A549 (cell line): ENCODE results near the gene TEX51. TPM values are rescaled to one million over a fixed set of nuclear protein-coding genes. Genes with fewer than 3 reads are reported as not detected.
A peak's percentile ranks its signal among the peaks of the same experiment; 100 is the strongest.

Experiments
- ATAC-seq, 2 experiments: fragments of 200-7000 bp in 1 of 2; fragments of >200 bp in 1 of 2; cut with Nextera tagmentation in 1 of 2; cut with Tn5 transposase in 1 of 2; 3 replicates each; pipeline versions ENCODE4 v1.8.0 to v1.9.1; 2018 to 2020; ENCODE audit warnings: mild to moderate bottlenecking in 1 of 2, moderate library complexity in 1 of 2
- CTCF ChIA-PET: fragments of 300-600 bp; sonication (Branson Sonifier 250); formaldehyde crosslinking; extraction: SDS; loops from one replicate; lab custom pipeline; 2021; ENCODE audit warnings: antibody characterized with exemption, inconsistent platforms; lab: Yijun Ruan, JAX
- POLR2A ChIA-PET: fragments of 350-600 bp; formaldehyde crosslinking; extraction: SDS; loops from one replicate; lab custom pipeline; 2021; ENCODE audit warnings: antibody characterized with exemption, inconsistent platforms; lab: Yijun Ruan, JAX
- DNase-seq, 2 experiments: peaks; one replicate each; pipeline versions ENCODE4 v3.0.0 to v3.0.0-alpha.2; 2011 to 2016; ENCODE audit warnings: low read depth in 1 of 2, low spot score in 1 of 2
- FAIRE-seq: peaks from 2 replicates; lab custom pipeline; 2011; peaks lifted over from hg19 to GRCh38; lab: Jason Lieb, UNC
- H3K27ac ChIP-seq, 2 experiments: fragments of >200 bp; sonication (Bioruptor Twin); formaldehyde crosslinking; 3 replicates each; pipeline ENCODE4 v1.5.1; 2016 to 2017
- H3K4me1 ChIP-seq: fragments of >200 bp; sonication (Bioruptor Twin); formaldehyde crosslinking; 3 replicates; pipeline ENCODE4 v1.6.1; 2016
- H3K4me2 ChIP-seq: fragments of >200 bp; sonication (Bioruptor Twin); formaldehyde crosslinking; 3 replicates; pipeline ENCODE4 v1.6.1; 2016
- H3K4me3 ChIP-seq: fragments of >200 bp; sonication (Bioruptor Twin); formaldehyde crosslinking; 3 replicates; pipeline ENCODE4 v1.5.1; 2016
- H3K9me3 ChIP-seq: fragments of >200 bp; sonication (Bioruptor Twin); formaldehyde crosslinking; 3 replicates; pipeline ENCODE4 v1.6.1; 2016
- CBX2 ChIP-seq: fragments of 200-600 bp; sonication (generic); IDR thresholded peaks from 2 replicates; pipeline ENCODE4 v1.6.1; 2016; ENCODE audit warnings: low read depth, mild to moderate bottlenecking, borderline replicate concordance
- CBX8 ChIP-seq: fragments of 200-600 bp; sonication (generic); IDR thresholded peaks from 2 replicates; pipeline ENCODE4 v1.6.1; 2016
- CHD4 ChIP-seq: fragments of 200-600 bp; sonication (generic); IDR thresholded peaks from 2 replicates; pipeline ENCODE4 v1.6.1; 2016; ENCODE audit warnings: antibody characterized with exemption, mild to moderate bottlenecking, borderline replicate concordance
- CTCF ChIP-seq: fragments of >200 bp; sonication (Bioruptor Twin); formaldehyde crosslinking; IDR thresholded peaks from 3 replicates; pipeline ENCODE4 v1.5.1; 2016
- ESRRA ChIP-seq: fragments of 150-350 bp; IDR thresholded peaks from 2 replicates; pipeline ENCODE4 v1.6.1; 2014; ENCODE audit warnings: mild to moderate bottlenecking, low read length, borderline replicate concordance
- FOSB ChIP-seq: fragments of 250-450 bp; sonication (Bioruptor Pico); IDR thresholded peaks from 2 replicates; pipeline ENCODE4 v1.5.0; 2020; ENCODE audit warnings: mild to moderate bottlenecking, moderate library complexity
- FOSL2 ChIP-seq, 2 experiments: fragments of 450-650 bp in 1 of 2; fragments of >200 bp in 1 of 2; sonication (Bioruptor Twin) in 1 of 2; formaldehyde crosslinking; IDR thresholded peaks; 2 replicates each; pipeline versions ENCODE4 v1.5.0 to v1.6.1; 2016 to 2020; ENCODE audit warnings: mild to moderate bottlenecking in 1 of 2, moderate library complexity in 1 of 2
- HES2 ChIP-seq: fragments of >200 bp; sonication (Bioruptor Twin); formaldehyde crosslinking; IDR thresholded peaks from 2 replicates; pipeline ENCODE4 v1.6.1; 2016
- HOXB5 ChIP-seq: fragments of 250-450 bp; sonication (Bioruptor Pico); IDR thresholded peaks from 2 replicates; pipeline ENCODE4 v1.5.0; 2020; ENCODE audit warnings: mild to moderate bottlenecking, moderate library complexity
- JUN ChIP-seq, 2 experiments: fragments of >200 bp; sonication (Bioruptor Twin); formaldehyde crosslinking; IDR thresholded peaks; 2 replicates in 1 of 2; 3 replicates in 1 of 2; pipeline ENCODE4 v1.6.1; 2016 to 2017
- KDM1A ChIP-seq: fragments of 200-600 bp; sonication (generic); IDR thresholded peaks from 2 replicates; pipeline ENCODE4 v1.6.1; 2016; ENCODE audit warnings: low read depth, mild to moderate bottlenecking
- MAFK ChIP-seq: fragments of 450-650 bp; IDR thresholded peaks from 2 replicates; pipeline ENCODE4 v1.6.1; 2014; ENCODE audit not compliant: partially characterized antibody
- MYC ChIP-seq: IDR thresholded peaks from 2 replicates; pipeline ENCODE4 v1.6.1; 2012; ENCODE audit warnings: mild to moderate bottlenecking, inconsistent platforms, low read length, improper control_type of control experiment, borderline replicate concordance
- NFE2L2 ChIP-seq: fragments of 150-350 bp; conservative IDR thresholded peaks from 2 replicates; pipeline ENCODE4 v1.6.1; 2014; ENCODE audit warnings: low read length
- NR3C1 ChIP-seq: fragments of >200 bp; sonication (Bioruptor Twin); formaldehyde crosslinking; IDR thresholded peaks from 3 replicates; pipeline ENCODE4 v1.6.1; 2017
- PBX3 ChIP-seq: IDR thresholded peaks from 2 replicates; pipeline ENCODE4 v1.6.1; 2012
- PHF8 ChIP-seq: fragments of 200-600 bp; sonication (generic); IDR thresholded peaks from 2 replicates; pipeline ENCODE4 v1.6.1; 2016; ENCODE audit warnings: low read depth, mild to moderate bottlenecking, antibody characterized with exemption, moderate library complexity, borderline replicate concordance
- POLR2A ChIP-seq: IDR thresholded peaks from 2 replicates; pipeline ENCODE4 v1.6.1; 2012; ENCODE audit warnings: mild to moderate bottlenecking, low read length
- POLR2AphosphoS2 ChIP-seq: conservative IDR thresholded peaks from 2 replicates; pipeline ENCODE4 v1.6.1; 2012; ENCODE audit warnings: low read length, improper control_type of control experiment, inconsistent platforms
- RARB ChIP-seq: fragments of 250-450 bp; sonication (Bioruptor Pico); IDR thresholded peaks from 2 replicates; pipeline ENCODE4 v1.8.0; 2021; ENCODE audit warnings: mild to moderate bottlenecking, moderate library complexity
- RCOR1 ChIP-seq: fragments of 150-350 bp; IDR thresholded peaks from 2 replicates; pipeline ENCODE4 v1.6.1; 2014; ENCODE audit warnings: antibody characterized with exemption, low read length, low read depth
- RFX5 ChIP-seq: fragments of 450-650 bp; IDR thresholded peaks from 2 replicates; pipeline ENCODE4 v1.7.1; 2014; ENCODE audit warnings: antibody characterized with exemption, mild to moderate bottlenecking, moderate library complexity
- RNF2 ChIP-seq: fragments of 200-600 bp; sonication (generic); IDR thresholded peaks from 2 replicates; pipeline ENCODE4 v1.6.1; 2016; ENCODE audit warnings: low read depth, mild to moderate bottlenecking, antibody characterized with exemption, moderate library complexity, borderline replicate concordance
- SMC3 ChIP-seq: fragments of >200 bp; sonication (Bioruptor Twin); formaldehyde crosslinking; IDR thresholded peaks from 3 replicates; pipeline ENCODE4 v1.6.1; 2018; ENCODE audit warnings: inconsistent platforms
- TFCP2L1 ChIP-seq: fragments of 250-450 bp; sonication (Bioruptor Pico); IDR thresholded peaks from 2 replicates; pipeline ENCODE4 v1.5.0; 2021; ENCODE audit warnings: mild to moderate bottlenecking
- USF2 ChIP-seq: fragments of 450-650 bp; IDR thresholded peaks from 2 replicates; pipeline ENCODE4 v1.6.1; 2014; ENCODE audit warnings: antibody characterized with exemption
- ZC3H11A ChIP-seq: fragments of 450-650 bp; IDR thresholded peaks from 2 replicates; pipeline ENCODE4 v1.6.1; 2014; ENCODE audit warnings: antibody characterized with exemption, mild to moderate bottlenecking
- ZNF302 ChIP-seq: fragments of 250-450 bp; sonication (Bioruptor Pico); IDR thresholded peaks from 2 replicates; pipeline ENCODE4 v1.9.0; 2021; ENCODE audit warnings: inconsistent platforms, mild to moderate bottlenecking, moderate library complexity
- ZSCAN20 ChIP-seq: fragments of 250-450 bp; sonication (Bioruptor Pico); IDR thresholded peaks from 2 replicates; pipeline ENCODE4 v1.8.0; 2022; ENCODE audit warnings: mild to moderate bottlenecking, moderate library complexity
- WGBS: methylation state at CpG from one replicate; pipeline ENCODE4 v1.1.6; 2017; ENCODE audit errors: missing lambda C conversion rate; 5-methylcytosine and 5-hydroxymethylcytosine counted together
- polyA plus RNA-seq, 4 experiments: library from polyadenylated mRNA; depleted of rRNA in 3 of 4; stranded (reverse); fragments of >200 nt; fragmentation: RNase III in 1 of 4; extraction: RNeasy Plus Mini Kit Qiagen cat#74134 plus additional on column Dnase treatment in 1 of 4; gene quantifications; 2 replicates in 3 of 4; 3 replicates in 1 of 4; pipeline ENCODE4 v1.2.3, GENCODE V29; 2011 to 2017
- TF ChIP-seq, protein P1 (sequence below): fragments of 250-450 bp; sonication (Bioruptor Pico); IDR thresholded peaks from 2 replicates; pipeline ENCODE4 v1.5.0; 2020; ENCODE audit warnings: low read depth, mild to moderate bottlenecking, moderate library complexity

TEX51 gene
- polyA plus RNA-seq, 2 of the 4 experiments (the other 2 are of a cell fraction): not detected

GRCh38 chr2:126863336-126864015 lies 35.2 kb upstream of the TEX51 start:
- Histone ChIP-seq H3K4me3 (no peak overlapping the region), H3K9me3 (peaks cover 4% of the 10 kb centered on the region; the same call in 1 of the 3 replicates), H3K4me2 (no peak overlapping the region), H3K27ac (no peak overlapping the region), H3K4me1 (no peaks in the 10 kb centered on the region)
- ChIA-PET CTCF (no interaction called here), POLR2A (no interaction called here)
- WGBS: 2% methylated on average over 5 of the region's 5 CpGs
- no peak for ATAC-seq
- no peak for FAIRE-seq
- TF ChIP-seq PHF8 (no peak), RARB (CRISPR knock-in tag) (no peak), MYC (no peak)
- DNase-seq: no peak

DNA sequence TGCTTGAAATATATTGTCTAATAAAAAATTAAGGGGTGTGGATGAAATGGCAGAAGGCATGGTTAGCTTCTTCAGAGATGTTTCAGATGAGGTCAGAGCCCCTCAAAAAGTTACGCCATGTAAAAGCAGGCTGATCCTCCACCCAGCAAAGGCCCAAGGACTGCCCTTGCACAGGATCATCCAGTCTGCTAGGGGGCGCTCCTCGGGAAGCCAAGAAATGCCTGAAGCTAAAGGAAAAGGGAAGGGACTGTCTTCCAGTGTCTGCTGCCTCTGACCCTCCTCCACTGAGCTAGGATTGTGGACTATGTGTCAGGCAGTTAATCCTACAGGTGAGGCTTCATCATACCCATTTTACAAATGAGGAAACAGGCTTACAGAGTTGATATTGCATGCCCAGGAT lies 33.8 kb upstream of the TEX51 start:
- no peak overlapping the region for H3K4me3 ChIP-seq
- H3K4me2 ChIP-seq: no peak overlapping the region
- POLR2A ChIA-PET: no interaction called here
- FAIRE-seq: no peak
- peak in 1 of 2 experiments; percentile 20 for DNase-seq
- CTCF ChIA-PET: no interaction called here
- peaks cover 4% of the 10 kb centered on the region; the same call in 1 of the 3 replicates for H3K9me3 ChIP-seq
- ATAC-seq: peak in 1 of 2 experiments; percentile 65; a peak in 3 of 6 replicates
- H3K4me1 ChIP-seq: no peaks in the 10 kb centered on the region
- 15% methylated on average over 3 of the region's 3 CpGs for WGBS
- TF ChIP-seq KDM1A: no peak
- TF ChIP-seq FOSL2 (IDR thresholded peaks at IDR 0.05): no peak
- TF ChIP-seq FOSL2 (CRISPR knock-in tag; IDR thresholded peaks at IDR 0.05): no peak
- TF ChIP-seq NR3C1: no peak
- TF ChIP-seq USF2: no peak
- TF ChIP-seq RCOR1: no peak
- TF ChIP-seq ESRRA: no peak
- no peak for TF ChIP-seq SMC3
- no peak for TF ChIP-seq MAFK
- no peak for TF ChIP-seq HES2
- TF ChIP-seq ZNF302 (CRISPR knock-in tag): no peak
- no peak for TF ChIP-seq CHD4
- TF ChIP-seq HOXB5 (CRISPR knock-in tag): no peak
- TF ChIP-seq POLR2A: no peak
- no peak for TF ChIP-seq FOSB (CRISPR knock-in tag)
- no peak for TF ChIP-seq ZSCAN20 (CRISPR knock-in tag)
- TF ChIP-seq NFE2L2: no peak
- no peak for TF ChIP-seq PBX3
- TF ChIP-seq TFCP2L1 (CRISPR knock-in tag): no peak
- H3K27ac ChIP-seq: no peak overlapping the region

DNA sequence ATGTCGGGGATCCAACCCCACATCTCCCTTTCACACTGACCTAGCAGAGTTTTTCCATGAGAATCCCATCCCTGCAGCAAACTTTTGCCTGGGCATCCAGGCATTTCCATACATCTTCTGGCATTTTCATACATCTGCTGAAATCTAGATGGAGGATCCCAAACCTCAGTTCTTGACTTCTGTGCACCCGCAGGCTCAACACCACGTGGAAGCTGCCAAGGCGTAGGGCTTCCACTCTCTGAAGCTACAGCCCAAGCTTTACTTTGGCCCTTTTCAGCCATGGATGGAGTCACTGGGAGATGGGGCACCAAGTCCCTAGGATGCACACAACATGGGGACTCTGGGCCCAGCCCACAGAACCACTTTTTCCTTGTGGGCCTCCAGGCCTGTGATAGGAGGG lies 32.2 kb upstream of the TEX51 start:
- no peak overlapping the region for H3K4me3 ChIP-seq
- ChIA-PET POLR2A (no interaction called here), CTCF (no interaction called here)
- H3K4me2 ChIP-seq: no peak overlapping the region
- no peak for DNase-seq
- 27% methylated on average over 4 of the region's 4 CpGs for WGBS
- FAIRE-seq: no peak
- no peaks in the 10 kb centered on the region for H3K4me1 ChIP-seq
- H3K9me3 ChIP-seq: peaks cover 4% of the 10 kb centered on the region; the same call in 1 of the 3 replicates
- ATAC-seq: no peak
- H3K27ac ChIP-seq: no peak overlapping the region
- no peak for TF ChIP-seq CTCF
- TF ChIP-seq PBX3: no peak
- no peak for TF ChIP-seq CBX8
- no peak for TF ChIP-seq RNF2
- TF ChIP-seq RFX5: no peak
- no peak for TF ChIP-seq JUN (IDR thresholded peaks at IDR 0.05)
- no peak for TF ChIP-seq ZC3H11A
- no peak for TF ChIP-seq NFE2L2
- TF ChIP-seq, protein P1, sequence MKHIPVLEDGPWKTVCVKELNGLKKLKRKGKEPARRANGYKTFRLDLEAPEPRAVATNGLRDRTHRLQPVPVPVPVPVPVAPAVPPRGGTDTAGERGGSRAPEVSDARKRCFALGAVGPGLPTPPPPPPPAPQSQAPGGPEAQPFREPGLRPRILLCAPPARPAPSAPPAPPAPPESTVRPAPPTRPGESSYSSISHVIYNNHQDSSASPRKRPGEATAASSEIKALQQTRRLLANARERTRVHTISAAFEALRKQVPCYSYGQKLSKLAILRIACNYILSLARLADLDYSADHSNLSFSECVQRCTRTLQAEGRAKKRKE (CRISPR knock-in tag): no peak
- TF ChIP-seq KDM1A: no peak
- no peak for TF ChIP-seq POLR2AphosphoS2
- no peak for TF ChIP-seq CBX2
- no peak for TF ChIP-seq SMC3
